Ovary (tissue), 9 donors: ENCODE results near the gene TRPC1. TPM values are rescaled to one million over a fixed set of nuclear protein-coding genes. Genes with fewer than 3 reads are reported as not detected.

Source experiments
- DNase-seq, 5 donors: peaks; one replicate each; pipeline ENCODE4 v3.0.0-alpha.2; 2019 to 2020
- H3K27ac ChIP-seq, 2 donors: fragments of 200-600 bp; one replicate each; pipeline versions ENCODE4 v1.5.1 to v1.8.0; 2019 to 2022
- H3K27me3 ChIP-seq: fragments of 200-600 bp; one replicate; pipeline ENCODE4 v1.8.0; 2022
- H3K36me3 ChIP-seq: fragments of 200-600 bp; sonication (generic); one replicate; pipeline ENCODE4 v1.5.1; 2019
- H3K4me1 ChIP-seq: one replicate; pipeline ENCODE4 v1.8.1; 2013; ENCODE audit warnings: mild to moderate bottlenecking, moderate library complexity; ENCODE audit not compliant: insufficient read depth
- H3K4me3 ChIP-seq: fragments of 200-600 bp; sonication (generic); one replicate; pipeline ENCODE4 v1.5.1; 2017
- H3K9me3 ChIP-seq, 2 donors: fragments of 200-600 bp in 1 of 2; sonication (generic) in 1 of 2; one replicate each; pipeline versions ENCODE4 v1.5.1 to v1.8.1; 2013 to 2019; ENCODE audit warnings: mild to moderate bottlenecking in 1 of 2, moderate library complexity in 1 of 2
- EP300 ChIP-seq: sonication (generic); formaldehyde crosslinking; IDR thresholded peaks from one replicate; pipeline ENCODE4 v1.6.1; 2017; ENCODE audit warnings: antibody characterized with exemption
- POLR2A ChIP-seq: fragments of 450-650 bp; IDR thresholded peaks from one replicate; pipeline ENCODE4 v1.6.1; 2017; ENCODE audit warnings: antibody characterized with exemption, mild to moderate bottlenecking, moderate library complexity
- WGBS, 3 donors: extraction: QIAGEN DNeasy Blood & Tissue Kit in 1 of 3; methylation state at CpG; one replicate each; pipeline versions ENCODE4 v1.1.5 to v1.1.7; 2013 to 2017; 5-methylcytosine and 5-hydroxymethylcytosine counted together
- intact Hi-C, 4 donors: fragments of 100-400 bp; cut with DNase I; formaldehyde crosslinking; loops; one replicate each; pipeline versions ENCODE4 v1.11.0 to v1.15.1; 2022 to 2023
- polyA plus RNA-seq, 2 donors: library from polyadenylated mRNA; stranded (reverse); fragments of 200-250 nt in 1 of 2; fragments of 350-450 nt in 1 of 2; fragmentation: Illumina TruSeq in 1 of 2; extraction: RNeasy Lipid Tissue Mini Kit (QIAGEN cat#74804) in 1 of 2; gene quantifications; one replicate each; pipeline ENCODE4 v1.2.3, GENCODE V29; 2013 to 2014
- total RNA-seq, 7 donors: library from RNA; depleted of rRNA in 2 of 7; stranded (reverse); fragments of >200 nt in 2 of 7; fragmentation: NEBNext Ultra II Directional in 3 of 7; extraction: Animal tissue kit (Norgen Biotek cat#: 25700) in 3 of 7; gene quantifications; one replicate each; pipeline versions ENCODE4 v1.1.0 to v1.2.4, GENCODE V29; 2016 to 2023
- TF ChIP-seq, protein P1 (sequence below), 3 donors: fragments of 450-650 bp in 2 of 3; fragments of 200-600 bp in 1 of 3; IDR thresholded peaks; one replicate each; pipeline versions ENCODE4 v1.5.1 to v1.8.0; 2016 to 2022; ENCODE audit warnings: antibody characterized with exemption in 3 of 3, mild to moderate bottlenecking in 1 of 3
- donor health status: DM: no; HTN: no; CAD: no; lungs with moderate emphysema.
- donor health status: DM: no; HTN: no; CAD: no.
- donor health status: Bipolar disorder and iron deficiency.
- donor health status: DM: yes; HTN: yes; CAD: no.
- donor health status: DM: no; HTN: no; CAD: no.
- donor health status: DM: yes; HTN: yes; CAD: no.

The TRPC1 gene
- total and polyA plus RNA-seq, 9 donors, result 12.6 to 41.7 (median 34.5) TPM

GRCh38 chr3:142754494-142754893 is 30.7 kb downstream of the TRPC1 start:
- H3K4me3 ChIP-seq, result no peak overlapping the region
- WGBS, 3 donors, result 98 to 100% (median 100%) methylated on average over 1 of the region's 1 CpG
- intact Hi-C loops, result no loop called here

GRCh38 chr3:142768338-142768737 is 44.5 kb downstream of the TRPC1 start:
- Histone ChIP-seq H3K9me3 (no peaks in the 10 kb centered on the region), H3K36me3 (no peaks in the 10 kb centered on the region), H3K4me3 (no peak overlapping the region), H3K27ac (no peak overlapping the region), H3K4me1 (no peaks in the 10 kb centered on the region), H3K27me3 (no peaks in the 10 kb centered on the region)
- TF ChIP-seq, protein P1, sequence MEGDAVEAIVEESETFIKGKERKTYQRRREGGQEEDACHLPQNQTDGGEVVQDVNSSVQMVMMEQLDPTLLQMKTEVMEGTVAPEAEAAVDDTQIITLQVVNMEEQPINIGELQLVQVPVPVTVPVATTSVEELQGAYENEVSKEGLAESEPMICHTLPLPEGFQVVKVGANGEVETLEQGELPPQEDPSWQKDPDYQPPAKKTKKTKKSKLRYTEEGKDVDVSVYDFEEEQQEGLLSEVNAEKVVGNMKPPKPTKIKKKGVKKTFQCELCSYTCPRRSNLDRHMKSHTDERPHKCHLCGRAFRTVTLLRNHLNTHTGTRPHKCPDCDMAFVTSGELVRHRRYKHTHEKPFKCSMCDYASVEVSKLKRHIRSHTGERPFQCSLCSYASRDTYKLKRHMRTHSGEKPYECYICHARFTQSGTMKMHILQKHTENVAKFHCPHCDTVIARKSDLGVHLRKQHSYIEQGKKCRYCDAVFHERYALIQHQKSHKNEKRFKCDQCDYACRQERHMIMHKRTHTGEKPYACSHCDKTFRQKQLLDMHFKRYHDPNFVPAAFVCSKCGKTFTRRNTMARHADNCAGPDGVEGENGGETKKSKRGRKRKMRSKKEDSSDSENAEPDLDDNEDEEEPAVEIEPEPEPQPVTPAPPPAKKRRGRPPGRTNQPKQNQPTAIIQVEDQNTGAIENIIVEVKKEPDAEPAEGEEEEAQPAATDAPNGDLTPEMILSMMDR (IDR thresholded peaks at IDR 0.05), result no peak
- TF ChIP-seq EP300, result no peak
- DNase-seq, result no peak
- intact Hi-C loops, result no loop called here

More at GRCh38 chr3:142754494-142754893, 30.7 kb downstream of the TRPC1 start:
- Histone ChIP-seq H3K9me3 (no peaks in the 10 kb centered on the region), H3K4me1 (no peaks in the 10 kb centered on the region), H3K27me3 (no peaks in the 10 kb centered on the region), H3K36me3 (no peaks in the 10 kb centered on the region), H3K27ac (no peak overlapping the region)
- TF ChIP-seq POLR2A, result no peak
- no peak for TF ChIP-seq EP300
- TF ChIP-seq, protein P1 (IDR thresholded peaks at IDR 0.05), result no peak
- no peak for DNase-seq

GRCh38 chr3:142777927-142778326 is 54.1 kb downstream of the TRPC1 start:
- peaks cover 0 to 3% of the 10 kb centered on the region in 2 donors for H3K9me3 ChIP-seq
- TF ChIP-seq, protein P1 (IDR thresholded peaks at IDR 0.05), result no peak
- TF ChIP-seq POLR2A (no peak), EP300 (no peak)
- intact Hi-C loops, result no loop called here
- no peaks in the 10 kb centered on the region for H3K4me1 ChIP-seq
- no peak for DNase-seq
- H3K4me3 ChIP-seq, result no peak overlapping the region
- no peaks in the 10 kb centered on the region for H3K27me3 ChIP-seq
- no peaks in the 10 kb centered on the region for H3K36me3 ChIP-seq
- no peak overlapping the region for H3K27ac ChIP-seq

- H3K27me3 ChIP-seq, result no peaks in the 10 kb centered on the region
- no peak overlapping the region for H3K4me3 ChIP-seq
- H3K4me1 ChIP-seq, result no peaks in the 10 kb centered on the region
- H3K27ac ChIP-seq, result no peak overlapping the region
- intact Hi-C loops, result no loop called here
- 85 to 91% (median 90%) methylated on average over 2 of the region's 2 CpGs for WGBS, 3 donors
- no peaks in the 10 kb centered on the region for H3K36me3 ChIP-seq
- no peak for TF ChIP-seq POLR2A
- TF ChIP-seq, protein P1 (IDR thresholded peaks at IDR 0.05), result no peak
- no peak for TF ChIP-seq EP300
- peaks cover 0 to 3% of the 10 kb centered on the region in 2 donors for H3K9me3 ChIP-seq
- DNase-seq, result no peak
Measured at GRCh38 chr3:142778541-142778940, 54.7 kb downstream of the TRPC1 start.

DNA sequence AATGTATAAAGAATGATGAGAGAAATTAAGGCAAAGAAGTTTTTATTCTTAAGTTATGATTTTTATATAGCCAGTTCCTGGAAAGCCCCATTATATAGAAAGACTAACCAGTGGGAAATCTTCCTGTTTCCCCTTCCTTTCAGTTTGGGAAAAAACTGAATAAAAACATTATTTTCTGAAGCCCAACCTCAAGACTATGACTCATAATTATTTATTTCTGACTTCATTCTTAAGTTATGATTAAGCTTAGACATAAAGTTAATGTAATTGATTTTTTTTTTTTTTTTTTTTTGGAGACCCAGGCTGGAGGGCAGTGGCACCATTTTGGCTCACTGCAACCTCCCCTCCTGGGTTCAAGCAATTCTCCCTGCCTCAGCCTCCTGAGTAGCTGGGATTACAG is 55.8 kb downstream of the TRPC1 start:
- Histone ChIP-seq H3K27ac (no peak overlapping the region), H3K4me3 (no peak overlapping the region), H3K9me3 (peaks cover 0 to 3% of the 10 kb centered on the region in 2 donors), H3K27me3 (no peaks in the 10 kb centered on the region), H3K36me3 (no peaks in the 10 kb centered on the region), H3K4me1 (no peaks in the 10 kb centered on the region)
- TF ChIP-seq, protein P1 (IDR thresholded peaks at IDR 0.05), result no peak
- no peak for TF ChIP-seq EP300
- no peak for TF ChIP-seq POLR2A
- intact Hi-C loops, result no loop called here
- no peak for DNase-seq
